Measurements from ENCODE around the gene CLIP4. TPM values are rescaled to one million over a fixed set of nuclear protein-coding genes. Genes with fewer than 3 reads are reported as not detected.

CLIP4 gene
- total and polyA plus RNA-seq, 2 of the 4 experiments (the other 2 are of a cell fraction), result 29.7 to 66.3 TPM

GRCh38 chr2:29106980-29107388 is 8.2 kb upstream of the CLIP4 start:
- peak; percentile 52; the same call in 1 of the 2 replicates for TF ChIP-seq BHLHE40 (IDR thresholded peaks at IDR 0.05; ENCODE audit: low read depth, low read length)
- TF ChIP-seq CTCF (conservative IDR thresholded peaks at IDR 0.05; ENCODE audit: low read depth, low read length), result no peak
- no peak for TF ChIP-seq ELK1 (IDR thresholded peaks at IDR 0.05; ENCODE audit: borderline replicate concordance, low read depth, low read length)
- no peak for TF ChIP-seq FOS (IDR thresholded peaks at IDR 0.05; ENCODE audit: low read depth, low read length)
- TF ChIP-seq CEBPB (IDR thresholded peaks at IDR 0.05; ENCODE audit: low read depth, low read length), result peak; percentile 25; the same call in 1 of the 2 replicates
- no peak for TF ChIP-seq RAD21 (IDR thresholded peaks at IDR 0.05; ENCODE audit: low read length)
- no peaks in the 10 kb centered on the region for H3K9me3 ChIP-seq (ENCODE audit: control insufficient read depth, insufficient read depth, low read length)
- H3K9ac ChIP-seq (ENCODE audit: low read depth, low read length), result no peak overlapping the region
- no peaks in the 10 kb centered on the region for H3K27me3 ChIP-seq (ENCODE audit: control insufficient read depth, insufficient read depth, low read length)
- H2BK5ac ChIP-seq (ENCODE audit: low read depth, low read length, poor library complexity, severe bottlenecking), result no peak overlapping the region
- no peak overlapping the region for H4K91ac ChIP-seq (ENCODE audit: insufficient read depth, low read depth, low read length)
- dilution Hi-C loops (cut with HindIII; ENCODE audit: low sequenced_read_pairs, unreplicated experiment), result no loop called here
- H2BK120ac ChIP-seq (ENCODE audit: low read depth, low read length), result peak overlapping the region; percentile 32
- no peak overlapping the region for H3K4me3 ChIP-seq (ENCODE audit: insufficient read depth, low read depth, low read length)
- no peak overlapping the region for H2AK9ac ChIP-seq (replicated peaks; ENCODE audit: low read depth, low read length, poor library complexity)
- H3K36me3 ChIP-seq (ENCODE audit: control insufficient read depth, insufficient read depth, low read length), result no peaks in the 10 kb centered on the region
- no peak overlapping the region; the same call in 1 of the 2 replicates for H3K23ac ChIP-seq (ENCODE audit: low read depth, low read length)
- H2BK15ac ChIP-seq (ENCODE audit: low read depth, low read length), result 0 out of 3 replicates have a peak overlapping the region, but pooled peaks have one; percentile 7
- H3K9me1 ChIP-seq (ENCODE audit: insufficient read depth, low read length), result no peaks in the 10 kb centered on the region; the same call in 1 of the 2 replicates
- H2BK20ac ChIP-seq (ENCODE audit: low read depth, low read length), result peak overlapping the region; percentile 31; the same call in 1 of the 2 replicates
- no peak overlapping the region for H3K56ac ChIP-seq (ENCODE audit: extremely low read depth, insufficient read depth, low read length)
- no peak overlapping the region for H2AFZ ChIP-seq (replicated peaks; ENCODE audit: low read length, poor library complexity)
- intact Hi-C loops (cut with micrococcal nuclease), result no loop called here
- CTCF ChIA-PET, result interaction anchor here (0.8 kb wide), 1 partner anchor 31 kb away, joined by 3 read pairs; no protein-coding TSS in a partner anchor
- BruUV-seq (replicated peaks), result no TSS peak
- peaks cover 12% of the 10 kb centered on the region for H3K4me1 ChIP-seq (ENCODE audit: control insufficient read depth, insufficient read depth, low read length)
- POLR2A ChIA-PET (ENCODE audit: unreplicated experiment), result interaction anchor here (0.5 to 0.6 kb wide), 2 partner anchors 12 to 210 kb away, joined by 3 to 8 read pairs; no protein-coding TSS in a partner anchor
- H4K8ac ChIP-seq (ENCODE audit: low read depth in 2 of 2, low read length in 2 of 2), result no peak overlapping the region
- no peak overlapping the region for H4K5ac ChIP-seq (ENCODE audit: low read depth, low read length)
- H3K4me2 ChIP-seq (ENCODE audit: low read depth, low read length), result no peak overlapping the region
- no CpG with 5 or more reads among the region's 2 CpGs for WGBS, 2 experiments (ENCODE audit: extremely low coverage in 2 of 2, insufficient read length in 1 of 2)
- peak; percentile 72 for DNase-seq
- H3K18ac ChIP-seq (ENCODE audit: low read depth, low read length), result no peak overlapping the region; the same call in 1 of the 2 replicates
- H3K27ac ChIP-seq (ENCODE audit: insufficient read depth, low read length), result no peak overlapping the region; the same call in 1 of the 2 replicates
- no peak for ATAC-seq (ENCODE audit: low read depth)
- H3K79me1 ChIP-seq (ENCODE audit: low read depth in 1 of 2, low read length in 2 of 2), result no peaks in the 10 kb centered on the region
- peak overlapping the region; percentile 55; the same call in 1 of the 2 replicates for H3K4ac ChIP-seq (ENCODE audit: low read depth, low read length)
- H3K14ac ChIP-seq (replicated peaks; ENCODE audit: low read depth, low read length), result no peak overlapping the region; the same call in 1 of the 2 replicates
- no peak overlapping the region for H2AK5ac ChIP-seq (ENCODE audit: low read depth, low read length)
- H4K20me1 ChIP-seq (ENCODE audit: insufficient read depth, low read length), result no peaks in the 10 kb centered on the region
- in situ Hi-C loops (cut with MboI; ENCODE audit: low sequenced_read_pairs), result no loop called here
